ENCODE measurements around the gene CD1B. TPM values are rescaled to one million over a fixed set of nuclear protein-coding genes. Genes with fewer than 3 reads are reported as not detected.
"Not testable (repeated sequence)": the region's sequence is repeated elsewhere in the genome, so short reads cannot be mapped to it uniquely, and the experiment has no call there.

The CD1B gene
- not detected for total RNA-seq
- long read RNA-seq, donor 1 = 0 reads
- long read RNA-seq, donor 2 = 0 reads

- Histone ChIP-seq H3K36me3 (ENCODE audit: low read depth) (no peaks in the 10 kb centered on the region), H3K9me3 (no peaks in the 10 kb centered on the region), H3K4me1 (ENCODE audit: low read depth) (no peaks in the 10 kb centered on the region), H3K4me3 (no peak within 1 kb of the TSS)
- intact Hi-C loops (cut with DNase I, micrococcal nuclease) = no loop called here
- no peak for DNase-seq
- no peak for TF ChIP-seq CTCF (IDR thresholded peaks at IDR 0.05)
- no peak for ATAC-seq
Measured at GRCh38 chr1:158331481-158332150, at the start of gene CD1B. TSS of gene CD1B (minus strand) at chr1:158331531. CDS start at chr1:158331423, 108 bp downstream.

- H3K9me3 ChIP-seq = peaks cover 16% of the 10 kb centered on the region
- no peaks in the 10 kb centered on the region for H3K36me3 ChIP-seq (ENCODE audit: low read depth)
- no peak overlapping the region for H3K4me3 ChIP-seq
- intact Hi-C loops (cut with DNase I, micrococcal nuclease) = no loop called here
- no peaks in the 10 kb centered on the region for H3K4me1 ChIP-seq (ENCODE audit: low read depth)
- no peak for DNase-seq
- TF ChIP-seq CTCF (IDR thresholded peaks at IDR 0.05) = no peak
- ATAC-seq = no peak
Measured at GRCh38 chr1:158374860-158375259, 43.5 kb upstream of the CD1B start.

- H3K4me3 ChIP-seq; H3K36me3 ChIP-seq (ENCODE audit: low read depth); ATAC-seq; intact Hi-C loops (cut with DNase I, micrococcal nuclease); H3K4me1 ChIP-seq (ENCODE audit: low read depth): not testable (repeated sequence)
- H3K9me3 ChIP-seq = peaks cover 16% of the 10 kb centered on the region
- peak in 1 of 3 donors; percentile 37 for DNase-seq
Measured at GRCh38 chr1:158374101-158374500, 42.8 kb upstream of the CD1B start.

GRCh38 chr1:158371188-158371953 lies 40.0 kb upstream of the CD1B start:
- Histone ChIP-seq H3K4me3 (no peak overlapping the region), H3K36me3 (ENCODE audit: low read depth) (no peaks in the 10 kb centered on the region), H3K4me1 (ENCODE audit: low read depth) (no peaks in the 10 kb centered on the region), H3K9me3 (peaks cover 16% of the 10 kb centered on the region)
- TF ChIP-seq CTCF (IDR thresholded peaks at IDR 0.05) = no peak
- DNase-seq = no peak
- intact Hi-C loops (cut with DNase I, micrococcal nuclease) = no loop called here
- no peak for ATAC-seq

DNA sequence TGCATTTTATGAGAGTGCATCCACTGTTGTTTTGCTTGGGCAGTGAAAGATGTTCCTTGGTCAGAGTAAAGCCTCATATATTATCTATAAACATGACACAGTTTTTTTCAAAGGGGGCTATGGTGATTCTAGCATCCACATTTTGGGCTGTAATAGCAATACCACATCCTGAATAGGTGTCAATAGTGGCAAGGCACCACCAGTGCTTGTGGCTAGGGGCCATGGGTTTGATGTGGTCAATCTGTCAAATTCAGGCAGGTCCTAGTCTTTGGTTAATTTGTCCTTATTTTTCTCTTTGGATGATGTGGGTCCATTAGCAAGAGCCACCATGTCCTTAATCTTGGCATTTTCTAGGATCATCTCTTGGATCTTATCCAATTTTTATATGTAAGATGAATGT lies 35.5 kb upstream of the CD1B start:
- no peak for ATAC-seq
- Histone ChIP-seq H3K4me1 (ENCODE audit: low read depth) (no peaks in the 10 kb centered on the region), H3K4me3 (no peak overlapping the region), H3K36me3 (ENCODE audit: low read depth) (no peaks in the 10 kb centered on the region), H3K9me3 (peaks cover 6% of the 10 kb centered on the region)
- TF ChIP-seq CTCF (IDR thresholded peaks at IDR 0.05) = no peak
- intact Hi-C loops (cut with DNase I, micrococcal nuclease) = no loop called here
- DNase-seq = no peak

- no peaks in the 10 kb centered on the region for H3K36me3 ChIP-seq (ENCODE audit: low read depth)
- no peak for TF ChIP-seq CTCF (IDR thresholded peaks at IDR 0.05)
- no peaks in the 10 kb centered on the region for H3K4me1 ChIP-seq (ENCODE audit: low read depth)
- no peak for DNase-seq
- intact Hi-C loops (cut with DNase I, micrococcal nuclease) = no loop called here
- no peak overlapping the region for H3K4me3 ChIP-seq
- no peaks in the 10 kb centered on the region for H3K9me3 ChIP-seq
- ATAC-seq = no peak
Measured at GRCh38 chr1:158362941-158363340, 31.6 kb upstream of the CD1B start.

Measured in mucosa of descending colon (tissue), 3 donors.